Thyroid gland (tissue), 4 donors: ENCODE results near the gene ARHGAP15.

Experiments used
- POLR2A ChIP-seq, 2 donors: fragments of 450-650 bp; IDR thresholded peaks; one replicate each; pipeline ENCODE4 v1.6.1; 2017; ENCODE audit warnings: antibody characterized with exemption in 2 of 2, mild to moderate bottlenecking in 2 of 2, moderate library complexity in 1 of 2
- TF ChIP-seq, protein P1 (sequence below), 6 experiments: fragments of 200-600 bp in 3 of 6; fragments of 450-650 bp in 3 of 6; sonication (generic) in 3 of 6; IDR thresholded peaks; one replicate each; pipeline ENCODE4 v1.5.1; 2016 to 2019; ENCODE audit warnings: antibody characterized with exemption in 6 of 6, mild to moderate bottlenecking in 2 of 6, inconsistent platforms in 1 of 6, moderate library complexity in 1 of 6

GRCh38 chr2:143802242-143802641 lies 673.0 kb downstream of the ARHGAP15 start:
- no peak for TF ChIP-seq POLR2A (IDR thresholded peaks at IDR 0.05)
- TF ChIP-seq, protein P1, sequence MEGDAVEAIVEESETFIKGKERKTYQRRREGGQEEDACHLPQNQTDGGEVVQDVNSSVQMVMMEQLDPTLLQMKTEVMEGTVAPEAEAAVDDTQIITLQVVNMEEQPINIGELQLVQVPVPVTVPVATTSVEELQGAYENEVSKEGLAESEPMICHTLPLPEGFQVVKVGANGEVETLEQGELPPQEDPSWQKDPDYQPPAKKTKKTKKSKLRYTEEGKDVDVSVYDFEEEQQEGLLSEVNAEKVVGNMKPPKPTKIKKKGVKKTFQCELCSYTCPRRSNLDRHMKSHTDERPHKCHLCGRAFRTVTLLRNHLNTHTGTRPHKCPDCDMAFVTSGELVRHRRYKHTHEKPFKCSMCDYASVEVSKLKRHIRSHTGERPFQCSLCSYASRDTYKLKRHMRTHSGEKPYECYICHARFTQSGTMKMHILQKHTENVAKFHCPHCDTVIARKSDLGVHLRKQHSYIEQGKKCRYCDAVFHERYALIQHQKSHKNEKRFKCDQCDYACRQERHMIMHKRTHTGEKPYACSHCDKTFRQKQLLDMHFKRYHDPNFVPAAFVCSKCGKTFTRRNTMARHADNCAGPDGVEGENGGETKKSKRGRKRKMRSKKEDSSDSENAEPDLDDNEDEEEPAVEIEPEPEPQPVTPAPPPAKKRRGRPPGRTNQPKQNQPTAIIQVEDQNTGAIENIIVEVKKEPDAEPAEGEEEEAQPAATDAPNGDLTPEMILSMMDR (IDR thresholded peaks at IDR 0.05), result no peak
